OCI-LY3 (cell line): ENCODE results near the gene CIITA.

Experiments used
- H2AFZ ChIP-seq: fragments of 200-600, 300-600 bp; shearing (Covaris generic); 2 replicates; pipeline ENCODE4 v1.6.0; 2014; ENCODE audit warnings: antibody characterized with exemption, low read depth, low read length
- H3K27ac ChIP-seq: fragments of 200-600, 300-600 bp; sonication (generic); 2 replicates; pipeline ENCODE4 v1.5.1; 2014; ENCODE audit warnings: mild to moderate bottlenecking, low read length, moderate library complexity, mixed read lengths
- H3K27me3 ChIP-seq: fragments of 200-600, 300-600 bp; sonication (generic); 2 replicates; pipeline ENCODE4 v1.6.1; 2014; ENCODE audit warnings: low read depth, low read length, mixed read lengths
- H3K36me3 ChIP-seq: fragments of 200-600, 300-600 bp; sonication (generic); replicated peaks from 2 replicates; pipeline ENCODE3; 2014; ENCODE audit warnings: low read depth, low read length, mixed read lengths
- H3K4me1 ChIP-seq: fragments of 300-600, 200-600 bp; sonication (generic); 2 replicates; pipeline ENCODE4 v1.6.1; 2014; ENCODE audit warnings: low read length, mixed read lengths
- H3K4me2 ChIP-seq: fragments of 200-600, 300-600 bp; sonication (generic); 2 replicates; pipeline ENCODE4 v1.6.1; 2014; ENCODE audit warnings: low read length, mixed read lengths
- H3K4me3 ChIP-seq: fragments of 300-600, 200-600 bp; sonication (generic); 2 replicates; pipeline ENCODE4 v1.5.1; 2014; ENCODE audit warnings: antibody characterized with exemption, mild to moderate bottlenecking, low read length, moderate library complexity
- H3K79me2 ChIP-seq: fragments of 300-600, 200-600 bp; shearing (Covaris generic); 2 replicates; pipeline ENCODE4 v1.6.1; 2014; ENCODE audit warnings: mild to moderate bottlenecking, low read length, mixed read lengths
- H3K9ac ChIP-seq: fragments of 300-600, 200-600 bp; shearing (Covaris generic); 2 replicates; pipeline ENCODE4 v1.6.0; 2014; ENCODE audit warnings: mild to moderate bottlenecking, low read length, moderate library complexity
- H3K9me3 ChIP-seq: fragments of 200-600, 300-600 bp; shearing (Covaris generic); 2 replicates; pipeline ENCODE4 v1.6.1; 2014; ENCODE audit warnings: low read length, mixed read lengths; ENCODE audit not compliant: insufficient read depth
- H4K20me1 ChIP-seq: fragments of 200-600, 300-600 bp; sonication (generic); 2 replicates; pipeline ENCODE4 v1.6.1; 2016; ENCODE audit warnings: low read length, mixed read lengths; ENCODE audit not compliant: insufficient read depth
- EZH2phosphoT487 ChIP-seq: fragments of 200-600 bp; shearing (Covaris generic); IDR thresholded peaks from 2 replicates; pipeline ENCODE4 v1.6.1; 2018; ENCODE audit warnings: antibody characterized with exemption, mixed run types, low read depth
- TF ChIP-seq, protein P1 (sequence below): fragments of 200-600, 300-600 bp; sonication (generic); IDR thresholded peaks from 2 replicates; pipeline ENCODE4 v1.5.1; 2014; ENCODE audit warnings: antibody characterized with exemption, low read length, low read depth

The CIITA gene

DNA sequence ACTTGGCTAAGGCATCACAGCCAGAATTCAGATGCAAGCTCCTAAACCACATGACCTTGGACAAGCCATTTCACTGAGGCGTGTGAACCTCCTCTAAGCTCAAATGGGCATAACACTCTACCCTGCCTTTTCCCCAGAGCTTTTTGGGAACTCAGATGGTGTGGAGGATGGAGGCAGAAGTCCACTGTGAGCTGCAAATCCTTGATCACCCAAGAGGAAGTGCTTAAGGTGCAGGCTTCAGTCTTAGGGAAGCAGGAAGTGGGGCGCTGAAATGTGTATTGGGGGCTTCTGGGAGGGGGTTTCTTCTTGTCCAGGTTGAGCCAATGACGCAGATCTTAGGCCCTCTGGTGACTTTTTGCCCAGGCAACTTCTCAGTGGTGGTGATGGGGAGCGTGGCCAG is 12.9 kb downstream of the CIITA start:
- Histone ChIP-seq H2AFZ (no peak overlapping the region), H3K9ac (peak overlapping the region; percentile 9; the same call in 1 of the 2 replicates), H3K36me3 (peaks cover 74% of the 10 kb centered on the region), H3K4me1 (peaks cover 99% of the 10 kb centered on the region), H3K4me2 (peak overlapping the region; percentile 59), H3K27ac (peak overlapping the region; percentile 80), H3K4me3 (peak overlapping the region; percentile 20), H4K20me1 (peaks cover 100% of the 10 kb centered on the region), H3K9me3 (no peaks in the 10 kb centered on the region), H3K79me2 (peaks cover 100% of the 10 kb centered on the region), H3K27me3 (no peaks in the 10 kb centered on the region)
- TF ChIP-seq EZH2phosphoT487 = no peak
- TF ChIP-seq, protein P1, sequence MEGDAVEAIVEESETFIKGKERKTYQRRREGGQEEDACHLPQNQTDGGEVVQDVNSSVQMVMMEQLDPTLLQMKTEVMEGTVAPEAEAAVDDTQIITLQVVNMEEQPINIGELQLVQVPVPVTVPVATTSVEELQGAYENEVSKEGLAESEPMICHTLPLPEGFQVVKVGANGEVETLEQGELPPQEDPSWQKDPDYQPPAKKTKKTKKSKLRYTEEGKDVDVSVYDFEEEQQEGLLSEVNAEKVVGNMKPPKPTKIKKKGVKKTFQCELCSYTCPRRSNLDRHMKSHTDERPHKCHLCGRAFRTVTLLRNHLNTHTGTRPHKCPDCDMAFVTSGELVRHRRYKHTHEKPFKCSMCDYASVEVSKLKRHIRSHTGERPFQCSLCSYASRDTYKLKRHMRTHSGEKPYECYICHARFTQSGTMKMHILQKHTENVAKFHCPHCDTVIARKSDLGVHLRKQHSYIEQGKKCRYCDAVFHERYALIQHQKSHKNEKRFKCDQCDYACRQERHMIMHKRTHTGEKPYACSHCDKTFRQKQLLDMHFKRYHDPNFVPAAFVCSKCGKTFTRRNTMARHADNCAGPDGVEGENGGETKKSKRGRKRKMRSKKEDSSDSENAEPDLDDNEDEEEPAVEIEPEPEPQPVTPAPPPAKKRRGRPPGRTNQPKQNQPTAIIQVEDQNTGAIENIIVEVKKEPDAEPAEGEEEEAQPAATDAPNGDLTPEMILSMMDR = no peak

DNA sequence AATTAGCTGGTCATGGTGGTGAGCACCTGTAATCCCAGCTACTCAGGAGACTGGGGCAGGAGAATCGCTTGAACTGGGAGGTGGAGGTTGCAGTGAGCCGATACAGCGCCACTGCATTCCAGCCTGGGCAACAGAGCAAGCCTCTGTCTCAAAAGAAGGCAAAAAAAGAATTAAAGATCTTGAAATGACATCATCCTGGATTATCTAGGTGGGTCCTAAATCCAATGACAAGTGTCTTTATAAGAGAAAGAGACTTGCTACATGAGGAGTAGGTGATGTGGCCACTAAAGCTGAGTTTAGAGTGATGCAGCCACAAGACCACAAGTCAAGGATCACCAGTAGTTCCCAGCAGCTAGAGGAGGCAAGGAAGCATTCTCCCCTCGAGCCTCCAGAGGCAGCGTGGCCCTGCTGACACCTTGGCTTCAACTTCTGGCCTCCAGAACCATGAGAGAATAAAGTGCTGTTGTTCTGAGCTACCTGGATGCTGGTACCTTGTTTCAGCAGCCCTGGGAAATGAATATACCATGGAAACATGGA is 15.8 kb downstream of the CIITA start:
- no peaks in the 10 kb centered on the region for H3K27me3 ChIP-seq
- peaks cover 87% of the 10 kb centered on the region for H4K20me1 ChIP-seq
- H3K9me3 ChIP-seq = no peaks in the 10 kb centered on the region
- TF ChIP-seq, protein P1 = no peak
- no peak for TF ChIP-seq EZH2phosphoT487
- H3K9ac ChIP-seq = no peak overlapping the region
- peaks cover 71% of the 10 kb centered on the region for H3K36me3 ChIP-seq
- H3K27ac ChIP-seq = peak overlapping the region; percentile 80
- H3K4me1 ChIP-seq = peaks cover 99% of the 10 kb centered on the region
- H3K79me2 ChIP-seq = peaks cover 94% of the 10 kb centered on the region
- peak overlapping the region; percentile 8; the same call in 1 of the 2 replicates for H3K4me2 ChIP-seq
- H3K4me3 ChIP-seq = no peak overlapping the region
- H2AFZ ChIP-seq = no peak overlapping the region

DNA sequence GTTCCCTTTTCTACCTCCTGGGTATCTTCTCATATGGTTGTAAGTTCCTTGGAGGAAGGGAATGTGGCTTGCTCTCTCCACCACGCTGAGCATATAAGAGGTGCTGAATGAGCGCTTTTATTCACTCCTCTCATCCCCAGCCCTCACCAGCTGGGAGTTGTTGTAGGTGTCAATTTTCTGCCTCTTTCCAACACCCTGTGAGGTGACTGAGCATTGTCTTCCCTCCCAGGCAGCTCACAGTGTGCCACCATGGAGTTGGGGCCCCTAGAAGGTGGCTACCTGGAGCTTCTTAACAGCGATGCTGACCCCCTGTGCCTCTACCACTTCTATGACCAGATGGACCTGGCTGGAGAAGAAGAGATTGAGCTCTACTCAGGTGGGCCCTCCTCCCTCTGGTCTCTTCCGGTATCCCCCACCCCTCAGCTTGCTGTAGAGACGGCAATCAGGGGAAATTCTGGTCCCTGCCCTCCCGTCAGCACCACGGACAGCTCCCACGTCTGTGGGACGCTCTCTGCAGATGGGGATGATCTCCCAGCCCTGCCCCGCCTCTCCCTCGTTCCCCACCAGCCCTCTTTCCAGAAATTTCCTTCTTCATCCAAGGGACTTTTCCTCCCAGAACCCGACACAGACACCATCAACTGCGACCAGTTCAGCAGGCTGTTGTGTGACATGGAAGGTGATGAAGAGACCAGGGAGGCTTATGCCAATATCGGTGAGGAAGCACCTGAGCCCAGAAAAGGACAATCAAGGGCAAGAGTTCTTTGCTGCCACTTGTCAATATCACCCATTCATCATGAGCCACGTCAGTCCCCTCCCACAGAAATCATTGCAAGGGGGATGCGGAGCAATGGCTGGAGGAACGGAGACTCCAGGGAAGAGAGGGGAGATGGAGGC is 18.3 kb downstream of the CIITA start:
- Histone ChIP-seq H4K20me1 (peaks cover 85% of the 10 kb centered on the region), H3K4me3 (peak overlapping the region; percentile 66), H3K27ac (peak overlapping the region; percentile 98), H3K9me3 (no peaks in the 10 kb centered on the region), H3K9ac (peak overlapping the region; percentile 82; the same call in 1 of the 2 replicates), H3K4me2 (peak overlapping the region; percentile 91), H2AFZ (no peak overlapping the region), H3K36me3 (peaks cover 73% of the 10 kb centered on the region), H3K27me3 (no peaks in the 10 kb centered on the region), H3K79me2 (peaks cover 94% of the 10 kb centered on the region), H3K4me1 (peaks cover 88% of the 10 kb centered on the region)
- TF ChIP-seq EZH2phosphoT487 = no peak
- TF ChIP-seq, protein P1 = no peak

DNA sequence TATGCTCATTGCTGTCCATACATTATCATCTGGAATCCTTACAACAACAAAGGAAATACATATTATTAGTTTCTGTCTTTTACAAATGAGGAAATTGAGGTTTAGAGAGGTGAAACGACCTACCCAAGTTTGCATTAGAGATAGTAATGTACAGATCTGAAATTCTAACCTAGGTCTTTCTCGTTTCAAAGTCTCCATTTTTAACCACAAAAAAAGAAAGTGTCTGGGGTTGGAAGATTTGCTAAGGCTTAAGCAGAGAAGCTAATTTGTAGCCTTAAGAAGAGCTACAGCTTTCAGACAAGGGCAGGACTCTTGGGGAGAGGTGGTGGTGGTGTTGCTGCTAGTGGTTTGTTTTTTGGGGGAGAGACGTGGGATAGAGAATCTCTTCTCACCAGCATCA is 19.2 kb downstream of the CIITA start:
- TF ChIP-seq, protein P1 = no peak
- TF ChIP-seq EZH2phosphoT487 = no peak
- Histone ChIP-seq H3K4me2 (peak overlapping the region; percentile 91), H2AFZ (no peak overlapping the region), H3K4me1 (peaks cover 79% of the 10 kb centered on the region), H3K4me3 (peak overlapping the region; percentile 66), H3K79me2 (peaks cover 91% of the 10 kb centered on the region), H3K27ac (peak overlapping the region; percentile 98), H4K20me1 (peaks cover 85% of the 10 kb centered on the region), H3K9ac (peak overlapping the region; percentile 82), H3K27me3 (no peaks in the 10 kb centered on the region), H3K9me3 (no peaks in the 10 kb centered on the region), H3K36me3 (peaks cover 75% of the 10 kb centered on the region)
